HG03378 (cell line): ENCODE data around the gene GCNT1.
"Not testable (repeated sequence)": the region's sequence is repeated elsewhere in the genome, so short reads cannot be mapped to it uniquely, and the experiment has no call there.

Experiments
- ATAC-seq: cut with Tn5 transposase; IDR thresholded peaks from one replicate; pipeline ENCODE4 v1.9.1; 2021; ENCODE audit warnings: mild to moderate bottlenecking, moderate library complexity; ENCODE audit not compliant: unreplicated experiment

Gene GCNT1

GRCh38 chr9:76458903-76459693 lies at the start of gene GCNT1:
TSS of gene GCNT1 (plus strand) at chr9:76459182. CDS start at chr9:76502382, 43,200 bp downstream.
- peak; percentile 66 for ATAC-seq

- ATAC-seq, result no peak
Observed at GRCh38 chr9:76412638-76413037, 46.3 kb upstream of the GCNT1 start.

- no peak for ATAC-seq
Observed at GRCh38 chr9:76413658-76414057, 45.3 kb upstream of the GCNT1 start.

GRCh38 chr9:76414661-76415060 lies 44.3 kb upstream of the GCNT1 start:
- peak; percentile 91 for ATAC-seq

- no peak for ATAC-seq
Observed at GRCh38 chr9:76415154-76415553, 43.8 kb upstream of the GCNT1 start.

- ATAC-seq, result no peak
Observed at GRCh38 chr9:76415731-76416130, 43.3 kb upstream of the GCNT1 start.

- no peak for ATAC-seq
Observed at GRCh38 chr9:76417394-76417793, 41.6 kb upstream of the GCNT1 start.

GRCh38 chr9:76419782-76420380 lies 39.1 kb upstream of the GCNT1 start:
- ATAC-seq, result no peak

GRCh38 chr9:76423216-76424177 lies 35.5 kb upstream of the GCNT1 start:
- no peak for ATAC-seq

- no peak for ATAC-seq
Observed at GRCh38 chr9:76424491-76424890, 34.5 kb upstream of the GCNT1 start.

- no peak for ATAC-seq
Observed at GRCh38 chr9:76425677-76426453, 33.1 kb upstream of the GCNT1 start.

GRCh38 chr9:76426807-76427419 lies 32.1 kb upstream of the GCNT1 start:
- no peak for ATAC-seq

GRCh38 chr9:76431601-76432000 lies 27.4 kb upstream of the GCNT1 start:
- ATAC-seq, result no peak

GRCh38 chr9:76433406-76433805 lies 25.6 kb upstream of the GCNT1 start:
- ATAC-seq, result no peak

- no peak for ATAC-seq
Observed at GRCh38 chr9:76433836-76434235, 25.1 kb upstream of the GCNT1 start.

GRCh38 chr9:76434897-76435296 lies 24.1 kb upstream of the GCNT1 start:
- ATAC-seq, result not testable (repeated sequence)

GRCh38 chr9:76437017-76437699 lies 21.8 kb upstream of the GCNT1 start:
- not testable (repeated sequence) for ATAC-seq

GRCh38 chr9:76438841-76439588 lies 20.0 kb upstream of the GCNT1 start:
- peak; percentile 83 for ATAC-seq
